ENCODE measurements around the gene YDJC. TPM values are rescaled to one million over a fixed set of nuclear protein-coding genes. Genes with fewer than 3 reads are reported as not detected.

YDJC gene
- total and polyA plus RNA-seq, 9 of the 15 experiments (the other 6 are each of a cell fraction or from before 2014, with no cell fraction given), result 13.5 to 871 (median 164) TPM

GRCh38 chr22:21611210-21611977, 18.4 kb downstream of the YDJC start:
- no peak for FAIRE-seq
- no peak overlapping the region for H2AFZ ChIP-seq (ENCODE audit: low read depth, low read length)
- H4K20me1 ChIP-seq (replicated peaks; ENCODE audit: control insufficient read depth, insufficient read depth, low read length), result peaks cover 40% of the 10 kb centered on the region
- ChIA-PET CTCF (ENCODE audit: low intra/inter-chr PET ratio) (no interaction called here), POLR2A (interaction anchor here (1.6 to 76.8 kb wide), 3 partner anchors 3 to 43 kb away, joined by 5 to 4622 read pairs (median 4622); partner anchors contain the start of genes CCDC116, SDF2L1 and YDJC)
- WGBS (ENCODE audit: insufficient coverage, low coverage, missing lambda C conversion rate), result 72% methylated on average over 4 of the region's 4 CpGs
- no TSS peak for BruUV-seq (replicated peaks)
- DNase-seq (ENCODE audit: extremely low read depth in 1 of 4, low spot score in 3 of 4), result peak in 1 of 4 experiments; percentile 50
- peaks cover 88% of the 10 kb centered on the region for H3K79me2 ChIP-seq (ENCODE audit: control insufficient read depth, insufficient read depth, low read length)
- ATAC-seq, result peak; percentile 7; the same call in 2 of the 3 replicates
- intact Hi-C loops (cut with micrococcal nuclease) (loop anchor here (2.0 kb wide), 1 partner anchor 15 kb away; no protein-coding TSS in a partner anchor), in situ Hi-C loops (cut with MboI) (no loop called here)
- peaks cover 14 to 19% of the 10 kb centered on the region in 2 experiments for H3K4me1 ChIP-seq (replicated peaks in 1 of 2; ENCODE audit: control insufficient read depth in 2 of 2, insufficient read depth in 2 of 2, low read length in 2 of 2)
- H3K27me3 ChIP-seq (ENCODE audit: control insufficient read depth in 2 of 2, insufficient read depth in 2 of 2, low read length in 2 of 2), result no peaks in the 10 kb centered on the region
- H3K27ac ChIP-seq (ENCODE audit: extremely low read depth, low read depth, low read length), result no peak overlapping the region
- H3K9ac ChIP-seq (ENCODE audit: insufficient read depth in 1 of 2, low read depth in 2 of 2, low read length in 2 of 2), result peak overlapping the region in 1 of 2 experiments; percentile 30; a peak in 1 of 4 replicates
- peaks cover 12% of the 10 kb centered on the region for H3K9me1 ChIP-seq (ENCODE audit: control insufficient read depth, insufficient read depth, low read length)
- no peak overlapping the region for H3K4me2 ChIP-seq (ENCODE audit: insufficient read depth, low read length)
- H3K36me3 ChIP-seq (ENCODE audit: control insufficient read depth, insufficient read depth, low read length), result peaks cover 84% of the 10 kb centered on the region
- no peaks in the 10 kb centered on the region for H3K9me3 ChIP-seq (replicated peaks; ENCODE audit: control insufficient read depth, insufficient read depth, low read depth, low read length)
- H3K4me3 ChIP-seq, result no peak overlapping the region
- no peak for TF ChIP-seq ZNF507 (tag; conservative IDR thresholded peaks at IDR 0.05)
- peak; percentile 55; the same call in 1 of the 2 replicates for TF ChIP-seq MTF1 (CRISPR knock-in tag; IDR thresholded peaks at IDR 0.05; ENCODE audit: borderline replicate concordance)
- no peak for TF ChIP-seq TOE1 (IDR thresholded peaks at IDR 0.05; ENCODE audit: borderline replicate concordance)
- TF ChIP-seq TOE1 (CRISPR knock-in tag; IDR thresholded peaks at IDR 0.05; ENCODE audit: borderline replicate concordance, low read depth), result no peak
- TF ChIP-seq, protein P1, sequence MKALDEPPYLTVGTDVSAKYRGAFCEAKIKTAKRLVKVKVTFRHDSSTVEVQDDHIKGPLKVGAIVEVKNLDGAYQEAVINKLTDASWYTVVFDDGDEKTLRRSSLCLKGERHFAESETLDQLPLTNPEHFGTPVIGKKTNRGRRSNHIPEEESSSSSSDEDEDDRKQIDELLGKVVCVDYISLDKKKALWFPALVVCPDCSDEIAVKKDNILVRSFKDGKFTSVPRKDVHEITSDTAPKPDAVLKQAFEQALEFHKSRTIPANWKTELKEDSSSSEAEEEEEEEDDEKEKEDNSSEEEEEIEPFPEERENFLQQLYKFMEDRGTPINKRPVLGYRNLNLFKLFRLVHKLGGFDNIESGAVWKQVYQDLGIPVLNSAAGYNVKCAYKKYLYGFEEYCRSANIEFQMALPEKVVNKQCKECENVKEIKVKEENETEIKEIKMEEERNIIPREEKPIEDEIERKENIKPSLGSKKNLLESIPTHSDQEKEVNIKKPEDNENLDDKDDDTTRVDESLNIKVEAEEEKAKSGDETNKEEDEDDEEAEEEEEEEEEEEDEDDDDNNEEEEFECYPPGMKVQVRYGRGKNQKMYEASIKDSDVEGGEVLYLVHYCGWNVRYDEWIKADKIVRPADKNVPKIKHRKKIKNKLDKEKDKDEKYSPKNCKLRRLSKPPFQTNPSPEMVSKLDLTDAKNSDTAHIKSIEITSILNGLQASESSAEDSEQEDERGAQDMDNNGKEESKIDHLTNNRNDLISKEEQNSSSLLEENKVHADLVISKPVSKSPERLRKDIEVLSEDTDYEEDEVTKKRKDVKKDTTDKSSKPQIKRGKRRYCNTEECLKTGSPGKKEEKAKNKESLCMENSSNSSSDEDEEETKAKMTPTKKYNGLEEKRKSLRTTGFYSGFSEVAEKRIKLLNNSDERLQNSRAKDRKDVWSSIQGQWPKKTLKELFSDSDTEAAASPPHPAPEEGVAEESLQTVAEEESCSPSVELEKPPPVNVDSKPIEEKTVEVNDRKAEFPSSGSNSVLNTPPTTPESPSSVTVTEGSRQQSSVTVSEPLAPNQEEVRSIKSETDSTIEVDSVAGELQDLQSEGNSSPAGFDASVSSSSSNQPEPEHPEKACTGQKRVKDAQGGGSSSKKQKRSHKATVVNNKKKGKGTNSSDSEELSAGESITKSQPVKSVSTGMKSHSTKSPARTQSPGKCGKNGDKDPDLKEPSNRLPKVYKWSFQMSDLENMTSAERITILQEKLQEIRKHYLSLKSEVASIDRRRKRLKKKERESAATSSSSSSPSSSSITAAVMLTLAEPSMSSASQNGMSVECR (CRISPR knock-in tag; IDR thresholded peaks at IDR 0.05), result 0 out of 2 replicates have a peak, but pooled peaks have one; percentile 66
- TF ChIP-seq RBM15 (IDR thresholded peaks at IDR 0.05; ENCODE audit: insufficient read depth, low read length), result no peak
- TF ChIP-seq ATF6 (CRISPR knock-in tag; IDR thresholded peaks at IDR 0.05), result no peak
- no peak for TF ChIP-seq NEUROD1 (IDR thresholded peaks at IDR 0.05; ENCODE audit: borderline replicate concordance, low read depth, low read length, partially characterized antibody)
- TF ChIP-seq BCL6 (CRISPR knock-in tag; IDR thresholded peaks at IDR 0.05), result no peak
- no peak for TF ChIP-seq POU5F1 (IDR thresholded peaks at IDR 0.05; ENCODE audit: borderline replicate concordance, low read depth, low read length, partially characterized antibody)
- TF ChIP-seq TCF15 (CRISPR knock-in tag; IDR thresholded peaks at IDR 0.05), result no peak
- no peak for TF ChIP-seq ETV1 (tag; conservative IDR thresholded peaks at IDR 0.05; ENCODE audit: low read depth)
- TF ChIP-seq PHB (CRISPR knock-in tag; IDR thresholded peaks at IDR 0.05), result no peak

Measured in K562 (cell line).